ENCODE results near the gene CAMK4. TPM values are rescaled to one million over a fixed set of nuclear protein-coding genes. Genes with fewer than 3 reads are reported as not detected.
"Not testable (repeated sequence)": the region's sequence is repeated elsewhere in the genome, so short reads cannot be mapped to it uniquely, and the experiment has no call there.

The CAMK4 gene
- total RNA-seq, 4 donors from 2014 or later, result 0.26 to 33.9 (median 2.0) TPM

DNA sequence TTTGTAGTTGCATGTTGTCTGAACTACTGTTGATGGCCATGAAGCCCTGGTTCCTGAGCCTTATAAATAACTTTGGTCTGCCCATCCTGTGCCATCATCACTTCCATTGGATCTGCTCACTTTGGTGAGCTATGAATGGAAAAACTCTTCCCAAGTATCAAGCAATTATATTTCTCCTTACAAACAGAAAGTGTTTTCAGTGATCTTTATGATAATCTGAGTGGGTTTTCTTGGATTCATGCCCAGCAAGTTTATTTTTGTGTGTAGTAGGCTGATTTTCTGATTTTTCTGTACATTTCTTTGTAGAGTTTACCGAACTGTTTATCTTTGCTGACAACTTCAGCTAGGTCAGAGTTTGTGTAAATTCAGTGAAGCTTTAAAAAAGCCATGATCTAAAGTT is 31.0 kb downstream of the CAMK4 start:
- H3K4me3 ChIP-seq, result no peak overlapping the region
- H3K27me3 ChIP-seq, result no peaks in the 10 kb centered on the region
- no peak for DNase-seq
- intact Hi-C loops (cut with DNase I; ENCODE audit: low total_unique reads), result no loop called here
- H3K36me3 ChIP-seq, result no peaks in the 10 kb centered on the region
- no peaks in the 10 kb centered on the region for H3K4me1 ChIP-seq
- TF ChIP-seq POLR2A (IDR thresholded peaks at IDR 0.05), result no peak
- TF ChIP-seq, protein P1, sequence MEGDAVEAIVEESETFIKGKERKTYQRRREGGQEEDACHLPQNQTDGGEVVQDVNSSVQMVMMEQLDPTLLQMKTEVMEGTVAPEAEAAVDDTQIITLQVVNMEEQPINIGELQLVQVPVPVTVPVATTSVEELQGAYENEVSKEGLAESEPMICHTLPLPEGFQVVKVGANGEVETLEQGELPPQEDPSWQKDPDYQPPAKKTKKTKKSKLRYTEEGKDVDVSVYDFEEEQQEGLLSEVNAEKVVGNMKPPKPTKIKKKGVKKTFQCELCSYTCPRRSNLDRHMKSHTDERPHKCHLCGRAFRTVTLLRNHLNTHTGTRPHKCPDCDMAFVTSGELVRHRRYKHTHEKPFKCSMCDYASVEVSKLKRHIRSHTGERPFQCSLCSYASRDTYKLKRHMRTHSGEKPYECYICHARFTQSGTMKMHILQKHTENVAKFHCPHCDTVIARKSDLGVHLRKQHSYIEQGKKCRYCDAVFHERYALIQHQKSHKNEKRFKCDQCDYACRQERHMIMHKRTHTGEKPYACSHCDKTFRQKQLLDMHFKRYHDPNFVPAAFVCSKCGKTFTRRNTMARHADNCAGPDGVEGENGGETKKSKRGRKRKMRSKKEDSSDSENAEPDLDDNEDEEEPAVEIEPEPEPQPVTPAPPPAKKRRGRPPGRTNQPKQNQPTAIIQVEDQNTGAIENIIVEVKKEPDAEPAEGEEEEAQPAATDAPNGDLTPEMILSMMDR (IDR thresholded peaks at IDR 0.05), result no peak
- no peaks in the 10 kb centered on the region for H3K9me3 ChIP-seq
- H3K27ac ChIP-seq, result no peak overlapping the region

DNA sequence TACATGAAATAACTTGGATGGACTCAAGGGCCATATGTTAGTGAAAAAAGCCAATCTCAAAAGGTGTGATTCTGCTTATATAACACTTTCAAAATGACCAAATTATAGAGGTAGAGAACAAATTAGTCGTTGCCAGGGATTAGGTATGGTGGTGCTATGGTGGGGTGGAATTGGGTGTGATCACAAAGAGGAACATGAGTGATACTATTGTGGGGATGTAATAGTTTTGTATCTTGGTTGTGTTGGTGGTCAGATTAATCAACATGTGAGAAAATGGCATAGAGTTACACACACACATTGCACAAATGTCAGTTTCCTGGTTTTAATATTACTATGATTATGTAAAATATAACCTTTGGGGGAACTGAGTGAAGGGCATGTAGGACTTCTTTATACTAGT is 31.9 kb downstream of the CAMK4 start:
- intact Hi-C loops (cut with DNase I; ENCODE audit: low total_unique reads), result no loop called here
- DNase-seq, result no peak
- Histone ChIP-seq H3K4me1 (no peaks in the 10 kb centered on the region), H3K4me3 (no peak overlapping the region), H3K36me3 (no peaks in the 10 kb centered on the region), H3K27ac (no peak overlapping the region), H3K27me3 (no peaks in the 10 kb centered on the region), H3K9me3 (no peaks in the 10 kb centered on the region)
- no peak for TF ChIP-seq POLR2A (IDR thresholded peaks at IDR 0.05)
- TF ChIP-seq, protein P1 (IDR thresholded peaks at IDR 0.05), result no peak

GRCh38 chr5:111257610-111258009 is 33.4 kb downstream of the CAMK4 start:
- H3K27me3 ChIP-seq; DNase-seq; H3K4me3 ChIP-seq; H3K4me1 ChIP-seq; intact Hi-C loops (cut with DNase I; ENCODE audit: low total_unique reads); H3K27ac ChIP-seq; H3K9me3 ChIP-seq; H3K36me3 ChIP-seq: not testable (repeated sequence)

- no peak for TF ChIP-seq POLR2A (IDR thresholded peaks at IDR 0.05)
- TF ChIP-seq, protein P1 (IDR thresholded peaks at IDR 0.05), result no peak
- Histone ChIP-seq H3K27me3 (no peaks in the 10 kb centered on the region), H3K36me3 (no peaks in the 10 kb centered on the region), H3K27ac (no peak overlapping the region), H3K9me3 (no peaks in the 10 kb centered on the region), H3K4me3 (no peak overlapping the region), H3K4me1 (no peaks in the 10 kb centered on the region)
- no peak for DNase-seq
- intact Hi-C loops (cut with DNase I; ENCODE audit: low total_unique reads), result no loop called here
Measured at GRCh38 chr5:111259636-111260035, 35.5 kb downstream of the CAMK4 start.

DNA sequence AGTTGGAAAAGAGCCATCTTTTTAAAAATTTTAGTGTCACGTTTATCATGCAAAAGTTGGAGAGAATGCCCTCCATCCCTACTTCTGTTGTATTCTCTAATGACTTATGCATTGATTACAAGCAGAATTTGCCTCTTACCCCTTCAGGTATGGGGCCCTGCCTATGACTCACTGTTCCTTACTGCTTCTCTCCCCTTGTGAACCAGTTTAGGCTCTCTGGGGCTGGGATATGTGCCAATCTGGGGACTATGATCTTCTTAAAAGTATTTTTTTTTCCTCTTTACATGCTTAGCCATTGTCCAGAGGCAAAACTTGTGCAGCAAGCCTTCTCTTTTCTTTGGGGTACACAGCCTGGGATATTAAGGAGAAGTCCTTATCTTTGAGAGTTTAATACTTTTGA is 37.4 kb downstream of the CAMK4 start:
- Histone ChIP-seq H3K27me3 (no peaks in the 10 kb centered on the region), H3K36me3 (no peaks in the 10 kb centered on the region), H3K4me1 (no peaks in the 10 kb centered on the region), H3K27ac (no peak overlapping the region), H3K4me3 (no peak overlapping the region), H3K9me3 (no peaks in the 10 kb centered on the region)
- TF ChIP-seq, protein P1 (IDR thresholded peaks at IDR 0.05), result no peak
- TF ChIP-seq POLR2A (IDR thresholded peaks at IDR 0.05), result no peak
- DNase-seq, result no peak
- intact Hi-C loops (cut with DNase I; ENCODE audit: low total_unique reads), result no loop called here

DNA sequence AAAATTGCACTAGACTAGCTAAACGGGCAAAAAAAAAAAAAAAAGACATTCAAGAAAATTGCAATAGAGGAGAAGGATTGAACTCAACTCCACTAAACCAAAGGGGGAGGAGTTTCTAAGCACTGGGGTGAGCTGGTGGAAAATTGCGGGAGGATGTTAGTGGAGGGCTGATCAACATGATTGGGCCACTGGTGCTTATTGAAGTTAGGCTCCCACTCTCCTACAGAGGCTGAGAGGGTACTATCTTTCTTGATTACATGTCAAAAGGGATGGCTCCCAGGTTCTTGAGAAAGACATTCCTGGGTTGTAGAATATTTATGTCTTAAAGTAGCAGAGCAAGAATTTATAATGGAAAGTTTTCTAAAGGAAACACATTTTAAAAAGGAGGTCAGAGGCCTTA is 38.0 kb downstream of the CAMK4 start:
- Histone ChIP-seq H3K4me1 (no peaks in the 10 kb centered on the region), H3K27me3 (no peaks in the 10 kb centered on the region), H3K4me3 (no peak overlapping the region), H3K9me3 (no peaks in the 10 kb centered on the region), H3K27ac (no peak overlapping the region), H3K36me3 (no peaks in the 10 kb centered on the region)
- intact Hi-C loops (cut with DNase I; ENCODE audit: low total_unique reads), result no loop called here
- no peak for DNase-seq
- TF ChIP-seq, protein P1 (IDR thresholded peaks at IDR 0.05), result no peak
- TF ChIP-seq POLR2A (IDR thresholded peaks at IDR 0.05), result no peak

Data from uterus (tissue), 4 donors.